ENCODE results near the gene TTLL6.

DNA sequence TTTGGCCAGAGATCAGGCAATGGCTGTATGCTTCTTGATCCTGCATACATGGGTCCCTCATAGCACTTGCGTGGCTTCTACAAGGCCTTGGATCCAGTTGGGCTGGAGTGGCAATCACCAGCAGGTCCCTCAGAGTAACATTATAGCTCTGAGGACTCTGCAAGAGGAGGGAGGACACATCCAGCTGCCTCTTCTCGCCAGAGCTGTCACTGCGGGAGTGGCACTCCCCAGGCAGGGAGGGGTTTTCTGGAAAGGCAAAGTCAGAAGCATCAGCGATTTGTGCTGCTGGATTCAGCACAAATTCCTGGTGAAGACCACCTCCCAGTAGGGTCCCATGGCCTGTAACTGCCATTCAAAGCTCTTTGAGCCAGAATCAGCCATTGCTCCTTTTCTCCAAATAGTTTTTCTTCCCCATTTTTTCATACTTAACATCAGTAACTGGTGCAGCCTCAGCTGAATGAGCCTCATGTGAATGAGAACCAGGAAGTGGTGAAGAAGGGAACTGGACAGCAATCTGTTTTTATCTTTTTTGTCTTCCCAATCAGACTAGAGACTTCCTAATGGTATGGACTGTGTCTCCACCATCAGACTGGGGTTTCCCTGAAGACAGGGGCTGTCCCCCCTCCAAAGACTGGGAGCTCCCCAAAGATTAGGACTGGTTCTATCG lies 47.9 kb downstream of the TTLL6 start:
- TF ChIP-seq, protein P1, sequence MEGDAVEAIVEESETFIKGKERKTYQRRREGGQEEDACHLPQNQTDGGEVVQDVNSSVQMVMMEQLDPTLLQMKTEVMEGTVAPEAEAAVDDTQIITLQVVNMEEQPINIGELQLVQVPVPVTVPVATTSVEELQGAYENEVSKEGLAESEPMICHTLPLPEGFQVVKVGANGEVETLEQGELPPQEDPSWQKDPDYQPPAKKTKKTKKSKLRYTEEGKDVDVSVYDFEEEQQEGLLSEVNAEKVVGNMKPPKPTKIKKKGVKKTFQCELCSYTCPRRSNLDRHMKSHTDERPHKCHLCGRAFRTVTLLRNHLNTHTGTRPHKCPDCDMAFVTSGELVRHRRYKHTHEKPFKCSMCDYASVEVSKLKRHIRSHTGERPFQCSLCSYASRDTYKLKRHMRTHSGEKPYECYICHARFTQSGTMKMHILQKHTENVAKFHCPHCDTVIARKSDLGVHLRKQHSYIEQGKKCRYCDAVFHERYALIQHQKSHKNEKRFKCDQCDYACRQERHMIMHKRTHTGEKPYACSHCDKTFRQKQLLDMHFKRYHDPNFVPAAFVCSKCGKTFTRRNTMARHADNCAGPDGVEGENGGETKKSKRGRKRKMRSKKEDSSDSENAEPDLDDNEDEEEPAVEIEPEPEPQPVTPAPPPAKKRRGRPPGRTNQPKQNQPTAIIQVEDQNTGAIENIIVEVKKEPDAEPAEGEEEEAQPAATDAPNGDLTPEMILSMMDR (IDR thresholded peaks at IDR 0.05): no peak
- TF ChIP-seq POLR2A (IDR thresholded peaks at IDR 0.05; ENCODE audit: low read depth): no peak
- no peak for TF ChIP-seq EP300 (IDR thresholded peaks at IDR 0.05)
- TF ChIP-seq POLR2AphosphoS5 (IDR thresholded peaks at IDR 0.05): no peak

Measured in esophagus muscularis mucosa (tissue), 4 donors.